Upper lobe of left lung (tissue), 6 donors: ENCODE results near the gene LMCD1. TPM values are rescaled to one million over a fixed set of nuclear protein-coding genes. Genes with fewer than 3 reads are reported as not detected.
A peak's percentile ranks its signal among the peaks of the same experiment; 100 is the strongest.

Source experiments
- ATAC-seq, 2 donors: fragments of 200-7000 bp; cut with Tn5 transposase; one replicate each; pipeline ENCODE4 v1.9.1; 2022; ENCODE audit warnings: mild to moderate bottlenecking in 2 of 2, moderate library complexity in 2 of 2; ENCODE audit not compliant: low FRiP score in 2 of 2
- DNase-seq, 2 donors: peaks; one replicate each; pipeline ENCODE4 v3.0.0-alpha.2; 2019 to 2020
- H3K27ac ChIP-seq, 4 donors: fragments of 200-600 bp; sonication (generic); one replicate each; pipeline ENCODE4 v1.5.1; 2016 to 2019
- H3K27me3 ChIP-seq, 4 donors: fragments of 200-600 bp; sonication (generic); one replicate each; pipeline ENCODE4 v1.5.1; 2017 to 2019
- H3K36me3 ChIP-seq, 4 donors: fragments of 200-600 bp; sonication (generic); one replicate each; pipeline ENCODE4 v1.5.1; 2016 to 2019
- H3K4me1 ChIP-seq, 4 donors: fragments of 200-600 bp; sonication (generic); one replicate each; pipeline ENCODE4 v1.5.1; 2018 to 2019
- H3K4me3 ChIP-seq, 4 donors: fragments of 200-600 bp; sonication (generic); one replicate each; pipeline ENCODE4 v1.5.1; 2017 to 2019; ENCODE audit warnings: mild to moderate bottlenecking in 2 of 4, moderate library complexity in 1 of 4
- H3K9me3 ChIP-seq, 4 donors: fragments of 200-600 bp; sonication (generic); one replicate each; pipeline ENCODE4 v1.5.1; 2018 to 2019
- CTCF ChIP-seq, 6 experiments: fragments of 450-650 bp in 4 of 6; fragments of 200-600 bp in 2 of 6; sonication (generic) in 2 of 6; IDR thresholded peaks; one replicate each; pipeline ENCODE4 v1.5.1; 2016 to 2019; ENCODE audit warnings: antibody characterized with exemption in 6 of 6
- EP300 ChIP-seq, 4 donors: sonication (generic); formaldehyde crosslinking; IDR thresholded peaks; one replicate each; pipeline ENCODE4 v1.5.1; 2017; ENCODE audit warnings: antibody characterized with exemption in 4 of 4, control low read depth in 2 of 4
- POLR2A ChIP-seq, 4 donors: fragments of 450-650 bp; IDR thresholded peaks; one replicate each; pipeline ENCODE4 v1.5.1; 2016 to 2017; ENCODE audit warnings: antibody characterized with exemption in 4 of 4, mild to moderate bottlenecking in 2 of 4
- POLR2AphosphoS5 ChIP-seq, 2 donors: sonication (generic); formaldehyde crosslinking; IDR thresholded peaks; one replicate each; pipeline ENCODE4 v1.5.1; 2017; ENCODE audit warnings: antibody characterized with exemption in 2 of 2
- WGBS, 2 donors: methylation state at CpG; one replicate each; pipeline ENCODE4 v1.1.5; 2017 to 2018; 5-methylcytosine and 5-hydroxymethylcytosine counted together
- total RNA-seq, 6 donors: library from RNA; depleted of rRNA in 4 of 6; stranded (reverse); fragments of >200 nt in 4 of 6; gene quantifications; one replicate each; pipeline versions ENCODE4 v1.1.0 to v1.2.1, GENCODE V29; 2016 to 2021
- donor health status: DM: no; HTN: no; CAD: no; lungs with moderate emphysema.
- donor health status: DM: no; HTN: yes; CAD: no; lungs with severe emphysema.

LMCD1 gene
- total RNA-seq, 6 donors from 2014 or later = 47.4 to 269 (median 118) TPM

DNA sequence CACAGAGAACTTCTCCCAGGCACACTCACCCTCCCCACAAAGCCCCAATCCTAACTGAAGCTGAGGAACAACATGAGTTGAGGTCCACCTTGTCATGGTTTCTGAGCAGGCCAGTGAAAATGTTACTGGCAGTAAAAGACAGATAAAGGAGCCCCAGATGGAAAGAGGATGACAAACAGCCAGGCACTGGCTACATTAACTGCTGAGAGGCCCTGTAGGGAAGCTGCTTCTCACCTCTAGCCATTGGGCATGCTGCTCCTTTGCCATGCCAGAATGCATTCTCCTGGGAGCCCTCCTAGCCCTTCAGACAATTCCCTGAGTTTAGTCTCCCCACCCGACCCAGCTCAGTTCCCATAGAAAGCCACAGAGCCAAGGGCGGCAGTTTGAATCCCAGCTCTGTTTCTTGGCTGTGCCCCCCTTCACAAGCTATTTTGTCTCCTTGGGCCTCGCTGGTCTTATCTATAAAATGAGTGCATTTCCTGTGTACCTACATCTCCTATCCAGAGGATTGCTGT, 60.5 kb downstream of the LMCD1 start:
- peaks cover 3 to 42% (median 7%) of the 10 kb centered on the region in 4 donors for H3K36me3 ChIP-seq
- ATAC-seq (no peak), DNase-seq (no peak)
- no peaks in the 10 kb centered on the region for H3K27me3 ChIP-seq
- no peak overlapping the region for H3K4me3 ChIP-seq
- H3K9me3 ChIP-seq = no peaks in the 10 kb centered on the region
- 71 to 75% methylated on average over 3 of the region's 3 CpGs for WGBS, 2 donors
- H3K4me1 ChIP-seq = peaks cover 7 to 17% (median 13%) of the 10 kb centered on the region in 4 donors
- peak overlapping the region in 2 of 4 donors; percentile 69 to 70 for H3K27ac ChIP-seq
- TF ChIP-seq EP300 (IDR thresholded peaks at IDR 0.05) = no peak
- no peak for TF ChIP-seq CTCF (IDR thresholded peaks at IDR 0.05)
- TF ChIP-seq POLR2A (IDR thresholded peaks at IDR 0.05) = no peak
- TF ChIP-seq POLR2AphosphoS5 (IDR thresholded peaks at IDR 0.05) = no peak

GRCh38 chr3:8563146-8563545, 61.5 kb downstream of the LMCD1 start:
- no peak overlapping the region for H3K4me3 ChIP-seq
- peak overlapping the region in 3 of 4 donors; percentile 5 to 70 (median 69) for H3K27ac ChIP-seq
- no peaks in the 10 kb centered on the region for H3K27me3 ChIP-seq
- TF ChIP-seq POLR2AphosphoS5 (IDR thresholded peaks at IDR 0.05) (no peak), POLR2A (IDR thresholded peaks at IDR 0.05) (no peak), EP300 (IDR thresholded peaks at IDR 0.05) (no peak), CTCF (IDR thresholded peaks at IDR 0.05) (no peak)
- H3K4me1 ChIP-seq = peaks cover 0 to 13% (median 4%) of the 10 kb centered on the region in 4 donors
- WGBS, 2 donors = 56 to 62% methylated on average over 4 of the region's 4 CpGs
- no peaks in the 10 kb centered on the region for H3K9me3 ChIP-seq
- H3K36me3 ChIP-seq = peaks cover 3 to 45% (median 15%) of the 10 kb centered on the region in 4 donors
- DNase-seq (no peak), ATAC-seq (no peak)

- peak overlapping the region in 3 of 4 donors; percentile 5 to 70 (median 69) for H3K27ac ChIP-seq
- no peak for ATAC-seq
- TF ChIP-seq EP300 (IDR thresholded peaks at IDR 0.05) = no peak
- TF ChIP-seq POLR2A (IDR thresholded peaks at IDR 0.05) = no peak
- TF ChIP-seq CTCF (IDR thresholded peaks at IDR 0.05) = no peak
- no peak for TF ChIP-seq POLR2AphosphoS5 (IDR thresholded peaks at IDR 0.05)
- no peaks in the 10 kb centered on the region for H3K27me3 ChIP-seq
- WGBS, 2 donors = 87 to 93% methylated on average over 4 of the region's 4 CpGs
- no peak for DNase-seq
- H3K4me1 ChIP-seq = peaks cover 0 to 13% (median 2%) of the 10 kb centered on the region in 4 donors
- H3K4me3 ChIP-seq = no peak overlapping the region
- H3K36me3 ChIP-seq = peaks cover 3 to 49% (median 16%) of the 10 kb centered on the region in 4 donors
- no peaks in the 10 kb centered on the region for H3K9me3 ChIP-seq
These were observed 62.0 kb downstream of the LMCD1 start for GRCh38 chr3:8563597-8563996.

DNA sequence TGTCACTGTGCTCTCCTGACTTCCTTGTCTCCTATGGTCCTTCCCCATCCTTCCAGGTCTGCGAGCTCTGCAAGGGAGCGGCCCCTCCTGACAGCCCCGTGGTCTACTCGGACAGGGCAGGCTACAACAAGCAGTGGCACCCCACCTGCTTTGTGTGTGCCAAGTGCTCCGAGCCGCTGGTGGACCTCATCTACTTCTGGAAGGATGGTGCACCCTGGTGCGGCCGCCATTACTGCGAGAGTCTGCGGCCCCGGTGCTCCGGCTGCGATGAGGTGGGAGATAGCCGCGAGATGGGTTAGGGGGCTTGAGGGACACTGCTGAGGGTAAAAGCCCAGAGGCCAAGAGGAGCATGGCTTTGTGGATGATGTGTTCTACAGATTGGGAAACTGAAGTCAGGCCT, 63.8 kb downstream of the LMCD1 start:
- WGBS, 2 donors = 94 to 97% methylated on average over 12 to 15 of the region's 15 CpGs
- Histone ChIP-seq H3K9me3 (no peaks in the 10 kb centered on the region), H3K27ac (peak overlapping the region in 2 of 4 donors; percentile 11 to 19), H3K27me3 (no peaks in the 10 kb centered on the region), H3K4me3 (no peak overlapping the region), H3K36me3 (peaks cover 8 to 59% (median 27%) of the 10 kb centered on the region in 4 donors), H3K4me1 (peaks cover under 1 to 16% (median 2%) of the 10 kb centered on the region in 4 donors)
- no peak for TF ChIP-seq EP300 (IDR thresholded peaks at IDR 0.05)
- TF ChIP-seq CTCF (IDR thresholded peaks at IDR 0.05) = no peak
- TF ChIP-seq POLR2A (IDR thresholded peaks at IDR 0.05) = no peak
- TF ChIP-seq POLR2AphosphoS5 (IDR thresholded peaks at IDR 0.05) = no peak
- DNase-seq (peak in 1 of 2 donors; percentile 54), ATAC-seq (no peak)
